CD14-positive monocyte (primary cell): ENCODE results near the gene IFT122. TPM values are rescaled to one million over a fixed set of nuclear protein-coding genes. Genes with fewer than 3 reads are reported as not detected.

Experiments used
- DNase-seq, 3 donors: peaks; one replicate each; pipeline ENCODE4 v3.0.0-alpha.2; 2011 to 2022
- H2AFZ ChIP-seq: 2 replicates; pipeline ENCODE4 v1.6.0; 2012; ENCODE audit warnings: mild to moderate bottlenecking, low read depth, low read length, inconsistent platforms; ENCODE audit not compliant: insufficient read depth, poor library complexity, severe bottlenecking
- H3K27ac ChIP-seq, 2 donors: 1 replicate in 1 of 2; 2 replicates in 1 of 2; pipeline ENCODE4 v1.5.1; 2012 to 2013; ENCODE audit warnings: low read length in 2 of 2, control low read depth in 1 of 2, inconsistent platforms in 1 of 2, low read depth in 1 of 2, mild to moderate bottlenecking in 1 of 2
- H3K27me3 ChIP-seq, 2 donors: one replicate each; pipeline versions ENCODE4 v1.6.0 to v1.6.1; 2011 to 2013; ENCODE audit warnings: low read length in 2 of 2; ENCODE audit not compliant: control insufficient read depth in 2 of 2, insufficient read depth in 2 of 2
- H3K36me3 ChIP-seq, 2 donors: replicated peaks in 1 of 2; 1 replicate in 1 of 2; 2 replicates in 1 of 2; pipeline versions ENCODE4 v1.5.1 to v1.6.1; 2012 to 2013; ENCODE audit warnings: low read length in 2 of 2, control low read depth in 1 of 2, inconsistent platforms in 1 of 2, mild to moderate bottlenecking in 1 of 2; ENCODE audit not compliant: insufficient read depth in 2 of 2, control insufficient read depth in 1 of 2
- H3K4me1 ChIP-seq, 2 donors: 1 replicate in 1 of 2; 2 replicates in 1 of 2; pipeline versions ENCODE4 v1.5.1 to v1.6.1; 2012 to 2013; ENCODE audit warnings: low read length in 2 of 2, control low read depth in 1 of 2, inconsistent platforms in 1 of 2, mild to moderate bottlenecking in 1 of 2, moderate library complexity in 1 of 2; ENCODE audit not compliant: insufficient read depth in 2 of 2, control insufficient read depth in 1 of 2
- H3K4me2 ChIP-seq: replicated peaks from 2 replicates; pipeline ENCODE3; 2012; ENCODE audit warnings: low read length, moderate library complexity, mild to moderate bottlenecking; ENCODE audit not compliant: poor library complexity, severe bottlenecking; ENCODE audit errors: extremely low read depth
- H3K4me3 ChIP-seq, 3 experiments: fragments of 200-600 bp in 1 of 3; sonication (generic) in 1 of 3; replicated peaks in 1 of 3; 1 replicate in 2 of 3; 2 replicates in 1 of 3; pipeline ENCODE4 v1.5.1; 2011 to 2013; ENCODE audit warnings: low read length in 3 of 3, mild to moderate bottlenecking in 3 of 3, control low read depth in 2 of 3, low read depth in 2 of 3, inconsistent platforms in 1 of 3, moderate library complexity in 1 of 3
- H3K79me2 ChIP-seq: 2 replicates; pipeline ENCODE4 v1.6.0; 2012; ENCODE audit warnings: mild to moderate bottlenecking, control low read depth, inconsistent platforms, low read length, moderate library complexity; ENCODE audit not compliant: insufficient read depth
- H3K9ac ChIP-seq: 2 replicates; pipeline ENCODE4 v1.6.0; 2017; ENCODE audit warnings: low read length, mild to moderate bottlenecking; ENCODE audit not compliant: insufficient read depth, poor library complexity, severe bottlenecking
- H3K9me3 ChIP-seq, 2 donors: replicated peaks in 1 of 2; 1 replicate in 1 of 2; 2 replicates in 1 of 2; pipeline versions ENCODE4 v1.5.1 to v1.6.1; 2012 to 2013; ENCODE audit warnings: low read length in 2 of 2, control low read depth in 1 of 2; ENCODE audit not compliant: control insufficient read depth in 1 of 2, insufficient read depth in 1 of 2
- H4K20me1 ChIP-seq: 2 replicates; pipeline ENCODE4 v1.6.0; 2012; ENCODE audit warnings: mild to moderate bottlenecking, low read length, control low read depth, moderate library complexity; ENCODE audit not compliant: insufficient read depth
- H3K27ac Mint-ChIP-seq, 7 donors: one replicate each; pipeline ENCODE4 v1.8.0; 2020; ENCODE audit warnings: mild to moderate bottlenecking in 7 of 7, mixed read lengths in 7 of 7, moderate library complexity in 6 of 7, inconsistent platforms in 2 of 7
- H3K27me3 Mint-ChIP-seq, 3 donors: one replicate each; pipeline ENCODE4 v1.8.0; 2021 to 2022; ENCODE audit warnings: low read depth in 3 of 3, mild to moderate bottlenecking in 3 of 3, mixed read lengths in 3 of 3, moderate library complexity in 3 of 3, inconsistent platforms in 1 of 3
- H3K36me3 Mint-ChIP-seq, 2 donors: one replicate each; pipeline ENCODE4 v1.8.0; 2020; ENCODE audit warnings: mixed read lengths in 2 of 2, inconsistent platforms in 1 of 2, mild to moderate bottlenecking in 1 of 2
- H3K4me1 Mint-ChIP-seq: one replicate; pipeline ENCODE4 v1.8.0; 2020; ENCODE audit warnings: mild to moderate bottlenecking, mixed read lengths
- H3K4me3 Mint-ChIP-seq, 2 donors: one replicate each; pipeline ENCODE4 v1.8.0; 2020; ENCODE audit warnings: mild to moderate bottlenecking in 2 of 2, mixed read lengths in 2 of 2, moderate library complexity in 1 of 2
- H3K9me3 Mint-ChIP-seq, 7 donors: one replicate each; pipeline ENCODE4 v1.8.0; 2020 to 2022; ENCODE audit warnings: mixed read lengths in 7 of 7, mild to moderate bottlenecking in 6 of 7, moderate library complexity in 6 of 7, inconsistent platforms in 2 of 7
- CTCF ChIP-seq: fragments of 200-600 bp; IDR thresholded peaks from one replicate; pipeline ENCODE4 v1.8.0; 2022; ENCODE audit warnings: antibody characterized with exemption, mild to moderate bottlenecking
- WGBS: methylation state at CpG from one replicate; pipeline ENCODE4 v1.1.5; 2013; ENCODE audit warnings: missing lambda C conversion rate; ENCODE audit not compliant: insufficient coverage; 5-methylcytosine and 5-hydroxymethylcytosine counted together
- intact Hi-C, 2 donors: fragments of 100-400 bp; cut with micrococcal nuclease; formaldehyde crosslinking; loops; one replicate each; pipeline versions ENCODE4 v1.15.0 to v1.15.1; 2023
- polyA plus RNA-seq, 3 donors: library from polyadenylated mRNA; depleted of rRNA in 1 of 3; unstranded in 2 of 3; stranded (reverse) in 1 of 3; fragments of 300-500 nt in 2 of 3; fragments of >200 nt in 1 of 3; fragmentation: Illumina TruSeq in 2 of 3; gene quantifications; 1 replicate in 2 of 3; 2 replicates in 1 of 3; pipeline ENCODE4 v1.2.3, GENCODE V29; 2012 to 2021

The IFT122 gene
- polyA plus RNA-seq, 3 donors = 3.3 to 12.2 (median 3.6) TPM

- no peak overlapping the region for H3K4me3 ChIP-seq
- H3K27ac ChIP-seq = no peak overlapping the region
- Mint-ChIP-seq H3K4me3 (no peak overlapping the region), H3K4me1 (no peaks in the 10 kb centered on the region), H3K27ac (peak overlapping the region in 3 of 7 donors; percentile 0 to 65 (median 59)), H3K9me3 (peaks cover 0 to 5% (median 0%) of the 10 kb centered on the region in 7 donors), H3K36me3 (peaks cover 62 to 68% of the 10 kb centered on the region in 2 donors), H3K27me3 (peaks cover 0 to 2% (median 0%) of the 10 kb centered on the region in 3 donors)
- H3K4me1 ChIP-seq = no peaks in the 10 kb centered on the region
- peaks cover 15 to 67% of the 10 kb centered on the region in 2 donors for H3K36me3 ChIP-seq
- H3K9ac ChIP-seq = no peak overlapping the region
- intact Hi-C loops = no loop called here
- no peak overlapping the region for H3K4me2 ChIP-seq
- TF ChIP-seq CTCF = no peak
- DNase-seq = no peak
- no peaks in the 10 kb centered on the region for H4K20me1 ChIP-seq
- H3K79me2 ChIP-seq = no peaks in the 10 kb centered on the region
- H2AFZ ChIP-seq = no peak overlapping the region
- no peaks in the 10 kb centered on the region for H3K9me3 ChIP-seq
- no peaks in the 10 kb centered on the region for H3K27me3 ChIP-seq
Observed at GRCh38 chr3:129512595-129512994, 72.6 kb downstream of the IFT122 start.

- no peak overlapping the region for H3K27ac ChIP-seq
Observed at GRCh38 chr3:129513705-129514104, 73.7 kb downstream of the IFT122 start.

More at GRCh38 chr3:129513705-129514104, 73.7 kb downstream of the IFT122 start:
- Histone ChIP-seq H3K4me3 (no peak overlapping the region), H2AFZ (no peak overlapping the region), H3K27me3 (no peaks in the 10 kb centered on the region), H3K79me2 (no peaks in the 10 kb centered on the region), H3K36me3 (peaks cover 19 to 64% of the 10 kb centered on the region in 2 donors), H3K9ac (no peak overlapping the region), H3K4me1 (no peaks in the 10 kb centered on the region), H4K20me1 (no peaks in the 10 kb centered on the region), H3K4me2 (no peak overlapping the region), H3K9me3 (no peaks in the 10 kb centered on the region)
- intact Hi-C loops = no loop called here
- H3K9me3 Mint-ChIP-seq = peaks cover 0 to 5% (median 0%) of the 10 kb centered on the region in 7 donors
- 93% methylated on average over 8 of the region's 8 CpGs for WGBS
- TF ChIP-seq CTCF = no peak
- peak overlapping the region in 1 of 7 donors; percentile 14 for H3K27ac Mint-ChIP-seq
- H3K36me3 Mint-ChIP-seq = peaks cover 55 to 61% of the 10 kb centered on the region in 2 donors
- H3K4me3 Mint-ChIP-seq = no peak overlapping the region
- no peak for DNase-seq
- no peaks in the 10 kb centered on the region for H3K4me1 Mint-ChIP-seq
- peaks cover 0 to 2% (median 0%) of the 10 kb centered on the region in 3 donors for H3K27me3 Mint-ChIP-seq
